SH-SY5Y (cell line): Measurements from ENCODE around the gene MTCH1.

Experiments used
- GATA2 ChIP-seq: IDR thresholded peaks from 2 replicates; pipeline ENCODE4 v1.6.1; 2011; ENCODE audit warnings: mild to moderate bottlenecking, low read depth, low read length
- GATA3 ChIP-seq: IDR thresholded peaks from 2 replicates; pipeline ENCODE4 v1.6.1; 2011; ENCODE audit warnings: low read depth, mild to moderate bottlenecking, low read length, moderate library complexity

Gene MTCH1

DNA sequence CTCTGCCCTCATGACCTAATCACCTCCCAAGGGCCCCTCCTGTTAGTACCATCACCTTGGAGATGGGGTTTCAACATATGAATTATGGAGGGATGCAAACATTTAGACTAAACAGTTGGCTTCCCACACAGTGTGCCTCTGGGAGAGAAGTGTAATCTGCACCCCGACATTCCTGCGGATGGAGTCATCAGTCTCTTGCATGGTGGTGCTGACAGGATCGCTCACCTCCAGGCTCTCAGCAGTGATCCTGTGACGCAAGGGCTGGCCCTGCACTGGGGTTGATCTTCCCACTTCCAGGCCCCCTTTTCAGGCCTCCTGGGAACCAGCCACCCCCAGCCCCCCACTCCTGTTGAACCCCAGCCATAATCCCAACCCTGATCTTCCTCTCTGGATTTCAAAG is 47.5 kb downstream of the MTCH1 start:
- no peak for TF ChIP-seq GATA2
- no peak for TF ChIP-seq GATA3

- TF ChIP-seq GATA2: no peak
- no peak for TF ChIP-seq GATA3
Observed at GRCh38 chr6:36937896-36938295, 48.1 kb downstream of the MTCH1 start.

- TF ChIP-seq GATA3 (no peak), GATA2 (no peak)
Observed at GRCh38 chr6:36936824-36937223, 49.2 kb downstream of the MTCH1 start.

GRCh38 chr6:36934901-36935300 is 51.1 kb downstream of the MTCH1 start:
- TF ChIP-seq GATA3: no peak

DNA sequence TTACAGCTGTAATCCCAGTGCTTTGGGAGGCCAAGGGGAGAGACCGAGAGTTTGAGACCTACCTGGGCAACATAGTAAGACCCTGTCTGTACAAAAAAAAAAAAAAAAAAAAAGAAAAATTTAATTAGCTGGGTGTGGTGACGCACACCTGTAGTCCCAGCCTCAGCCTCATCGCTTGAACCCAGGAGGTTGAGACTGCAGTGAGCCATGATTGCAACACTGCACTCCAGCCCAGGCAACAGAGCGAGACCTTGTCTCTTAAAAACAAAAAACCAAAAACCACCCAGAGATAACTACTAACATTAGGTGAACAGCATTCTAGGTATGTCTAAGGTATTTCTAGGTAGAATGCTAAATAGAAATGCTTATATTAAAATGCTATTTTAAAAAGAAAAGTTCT is 52.5 kb downstream of the MTCH1 start:
- TF ChIP-seq GATA3: no peak
- TF ChIP-seq GATA2: no peak

GRCh38 chr6:36933102-36933501 is 52.9 kb downstream of the MTCH1 start:
- no peak for TF ChIP-seq GATA3
- no peak for TF ChIP-seq GATA2

- TF ChIP-seq GATA2 (no peak), GATA3 (no peak)
Observed at GRCh38 chr6:36930483-36930882, 55.5 kb downstream of the MTCH1 start.

- TF ChIP-seq GATA2 (no peak), GATA3 (no peak)
Observed at GRCh38 chr6:36929607-36930006, 56.4 kb downstream of the MTCH1 start.

DNA sequence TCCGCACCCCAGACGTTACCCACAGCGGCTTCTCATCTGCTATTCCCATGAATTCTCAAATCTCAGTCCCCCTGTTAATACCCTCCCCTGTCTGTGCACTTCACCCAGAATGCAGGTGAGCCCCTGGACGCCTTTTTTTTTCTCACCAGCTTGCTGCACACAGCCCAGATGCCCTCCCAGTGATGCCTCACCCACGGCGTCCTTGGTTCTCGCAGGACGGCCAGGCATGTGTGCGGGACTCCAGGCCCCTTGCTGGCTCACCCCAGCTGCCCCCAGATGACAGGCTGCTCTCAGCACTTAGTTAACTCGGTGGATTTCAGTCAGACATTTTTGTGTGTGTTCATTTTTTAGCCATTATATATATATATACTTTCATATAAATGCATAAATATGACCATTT is 56.8 kb downstream of the MTCH1 start:
- no peak for TF ChIP-seq GATA3

DNA sequence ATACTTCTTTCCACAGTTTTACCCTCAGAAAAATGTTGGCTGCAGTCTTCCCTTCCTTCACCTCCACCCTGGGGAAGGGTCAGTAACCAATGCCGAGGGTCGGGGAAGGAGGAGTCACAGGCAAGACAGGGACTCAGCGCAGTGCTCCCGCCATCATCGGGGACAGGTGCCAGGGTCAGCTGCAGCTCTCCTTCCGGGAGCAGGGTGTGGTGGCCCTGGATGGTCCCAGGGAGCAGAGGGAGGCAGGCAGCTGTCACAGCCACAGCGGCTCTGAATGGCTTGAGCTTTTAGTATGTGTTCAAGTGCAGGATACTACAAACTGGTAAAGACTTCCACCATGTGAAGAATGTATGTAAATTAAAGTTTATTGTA is 57.5 kb downstream of the MTCH1 start:
- TF ChIP-seq GATA2 (no peak), GATA3 (no peak)

- TF ChIP-seq GATA3: no peak
- TF ChIP-seq GATA2: no peak
Observed at GRCh38 chr6:36927691-36928546, 58.1 kb downstream of the MTCH1 start.

DNA sequence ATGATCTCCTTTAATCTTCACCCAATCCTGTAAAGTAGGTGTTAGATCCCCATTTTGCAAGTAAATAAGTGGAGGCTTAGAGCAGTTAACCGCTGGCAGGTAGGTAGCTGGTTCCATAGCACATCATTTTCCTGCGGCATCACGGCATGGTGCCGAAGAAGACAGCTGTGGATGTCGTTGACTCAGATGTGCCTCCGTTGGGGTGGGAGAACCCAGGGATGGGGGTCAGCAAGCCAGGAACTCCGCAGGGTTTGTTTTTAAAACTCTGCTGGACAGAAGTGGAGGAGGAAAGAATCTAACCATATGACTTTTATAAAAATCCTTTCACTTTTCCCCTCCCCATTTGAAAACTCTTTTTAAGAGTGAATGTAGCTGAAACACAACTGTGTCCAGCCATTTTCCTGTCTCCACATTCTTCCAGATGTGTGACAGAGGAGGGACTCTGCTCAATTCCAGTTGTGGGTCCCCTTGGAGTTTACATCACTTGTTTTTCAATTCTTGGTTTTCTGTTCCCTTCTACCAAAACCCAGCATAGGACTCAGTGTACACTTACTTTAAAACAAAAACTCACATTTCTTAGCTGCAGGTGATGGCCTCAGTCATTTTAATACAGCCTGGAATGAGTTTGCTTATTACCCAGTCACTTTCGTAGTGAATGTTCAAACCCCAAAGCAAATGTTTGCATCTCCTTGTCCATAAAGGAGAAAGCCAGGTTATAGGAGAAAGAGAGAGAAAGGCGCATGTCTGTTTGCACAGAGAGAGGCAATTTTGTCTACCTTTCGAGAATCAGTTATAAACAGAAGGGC is 59.1 kb downstream of the MTCH1 start:
- TF ChIP-seq GATA2: no peak

DNA sequence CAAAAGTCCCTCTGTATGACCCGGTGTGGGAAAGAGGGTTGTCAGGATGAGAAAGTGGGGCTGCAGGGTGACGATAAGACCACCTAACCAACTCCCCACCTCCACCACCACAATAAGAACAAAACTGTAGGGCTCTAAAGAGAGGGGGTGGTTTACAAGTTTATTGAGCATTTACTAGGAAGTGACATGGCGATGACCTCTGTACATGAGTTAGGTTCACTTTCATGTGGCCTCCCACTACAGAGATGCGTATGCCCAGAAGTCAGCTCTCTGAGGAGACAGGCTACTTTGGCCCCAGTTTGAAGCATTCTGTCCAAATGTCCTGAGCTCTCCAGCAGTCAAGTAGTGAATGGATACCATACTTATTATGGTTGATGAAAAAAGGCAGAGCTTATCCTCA is 60.2 kb downstream of the MTCH1 start:
- no peak for TF ChIP-seq GATA2
- TF ChIP-seq GATA3: no peak

DNA sequence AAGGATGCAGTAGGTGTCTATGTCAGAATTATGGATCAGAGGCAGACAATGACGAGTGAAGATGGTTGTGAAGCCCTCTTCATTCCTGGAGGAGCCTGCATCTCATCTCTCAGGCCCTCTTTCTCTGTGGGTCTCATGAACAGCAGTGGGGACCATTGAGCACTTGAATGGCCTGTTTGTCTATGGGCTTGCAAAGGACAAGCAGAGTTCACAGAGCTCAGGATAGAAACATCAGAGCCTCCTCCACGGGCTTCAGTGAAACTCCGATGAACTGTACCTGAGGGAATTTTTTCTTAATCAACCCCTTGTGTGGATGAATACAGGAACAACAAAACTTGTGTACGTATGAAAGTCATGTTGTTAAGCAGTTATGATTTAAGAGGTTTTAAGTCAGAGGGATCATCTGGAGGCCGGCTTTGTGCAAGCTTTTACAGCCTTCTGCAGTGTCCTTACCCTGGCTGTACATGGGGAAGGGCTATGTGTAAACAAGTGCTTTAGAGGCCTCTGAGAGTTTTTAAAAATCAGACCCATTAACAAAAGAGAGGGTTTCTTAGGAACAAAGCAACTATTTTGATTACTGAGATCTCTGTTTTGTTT is 61.1 kb downstream of the MTCH1 start:
- TF ChIP-seq GATA2 (no peak), GATA3 (no peak)

GRCh38 chr6:36924131-36924530 is 61.9 kb downstream of the MTCH1 start:
- TF ChIP-seq GATA3 (no peak), GATA2 (no peak)
